D341Med (cell line): ENCODE measurements around the gene PDGFRB.

Source experiments
- DNase-seq: peaks from one replicate; pipeline ENCODE4 v3.0.0; 2012; ENCODE audit warnings: low spot score

PDGFRB gene

GRCh38 chr5:150082374-150082773 is 73.3 kb downstream of the PDGFRB start:
- DNase-seq, result peak; percentile 5

GRCh38 chr5:150081541-150082283 is 73.9 kb downstream of the PDGFRB start:
- peak; percentile 15 for DNase-seq

DNA sequence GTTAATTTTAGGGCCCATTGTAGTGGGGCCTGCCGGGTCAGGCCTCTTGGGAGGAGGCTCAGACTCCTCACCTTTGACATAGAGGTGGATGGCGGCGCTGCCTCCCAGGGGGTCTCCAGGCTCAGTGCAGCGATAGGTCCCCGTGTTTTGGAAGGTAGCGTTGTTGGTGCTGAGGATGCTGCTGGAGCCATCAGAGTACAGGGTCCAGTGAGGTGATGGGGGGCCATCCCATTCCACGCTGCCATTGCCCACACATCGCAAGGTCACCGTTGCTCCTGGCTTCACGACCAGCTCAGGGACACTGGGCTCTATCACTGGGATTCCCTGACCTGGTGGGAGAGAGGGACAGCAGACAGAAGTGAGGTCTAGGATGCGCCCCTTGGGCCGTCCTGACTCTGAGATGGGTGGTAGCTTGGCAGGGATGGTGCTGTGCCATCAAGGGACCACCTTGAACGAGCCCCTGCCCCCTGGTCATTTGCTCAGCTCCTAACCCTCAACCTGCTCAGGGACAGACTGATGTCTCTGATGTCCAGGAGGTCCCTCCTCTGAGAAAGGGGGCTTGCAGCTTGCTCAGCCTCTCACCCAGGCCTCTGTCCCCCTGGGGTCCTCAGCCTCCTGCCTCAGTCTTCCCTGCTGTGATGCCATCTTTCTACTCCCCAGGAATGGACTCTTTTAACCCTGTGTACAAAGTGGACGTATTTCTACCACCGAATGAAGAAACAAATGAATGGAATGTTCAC is 74.8 kb downstream of the PDGFRB start:
- peak; percentile 13 for DNase-seq

GRCh38 chr5:150079909-150080461 is 75.7 kb downstream of the PDGFRB start:
- DNase-seq, result peak; percentile 14

GRCh38 chr5:150078802-150079689 is 76.6 kb downstream of the PDGFRB start:
- DNase-seq, result peak; percentile 21

DNA sequence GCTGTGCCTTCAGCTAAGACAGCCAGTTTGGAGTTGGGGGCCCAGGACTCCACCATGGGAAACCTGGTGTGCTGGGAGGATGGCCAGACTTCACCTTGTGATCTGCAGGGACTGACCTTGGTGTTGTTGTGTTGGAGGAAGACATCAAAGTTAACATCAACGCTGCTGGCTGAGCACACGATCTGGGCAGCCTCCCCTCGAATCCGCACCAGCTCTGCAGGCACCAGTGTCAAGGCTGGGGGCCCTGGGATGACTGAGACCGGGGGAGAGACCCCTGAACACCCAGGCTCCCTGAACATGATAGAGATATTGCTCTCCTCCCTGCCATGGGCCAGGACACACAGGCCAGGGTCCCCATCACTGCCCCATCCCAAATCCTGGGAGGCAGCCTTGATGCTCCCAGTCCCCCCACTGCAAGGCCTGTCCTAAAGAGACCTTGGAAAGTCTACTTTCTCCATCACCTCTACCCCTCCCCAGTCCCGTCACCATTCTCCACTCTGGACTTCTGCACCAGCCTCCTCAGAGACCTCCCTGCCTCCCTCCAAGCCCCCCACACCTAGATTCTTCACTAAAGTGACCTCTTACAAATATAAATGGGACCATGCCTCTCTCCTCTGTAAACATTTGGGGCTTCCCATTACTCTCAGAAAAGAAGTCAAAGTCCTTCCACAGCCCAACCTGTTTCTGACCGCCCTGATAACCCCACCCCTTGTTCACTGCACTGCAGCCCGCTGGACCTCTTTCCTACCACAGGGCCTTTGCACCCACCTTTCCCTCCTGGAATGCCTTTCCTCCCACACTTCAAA is 77.4 kb downstream of the PDGFRB start:
- DNase-seq, result peak; percentile 9

DNA sequence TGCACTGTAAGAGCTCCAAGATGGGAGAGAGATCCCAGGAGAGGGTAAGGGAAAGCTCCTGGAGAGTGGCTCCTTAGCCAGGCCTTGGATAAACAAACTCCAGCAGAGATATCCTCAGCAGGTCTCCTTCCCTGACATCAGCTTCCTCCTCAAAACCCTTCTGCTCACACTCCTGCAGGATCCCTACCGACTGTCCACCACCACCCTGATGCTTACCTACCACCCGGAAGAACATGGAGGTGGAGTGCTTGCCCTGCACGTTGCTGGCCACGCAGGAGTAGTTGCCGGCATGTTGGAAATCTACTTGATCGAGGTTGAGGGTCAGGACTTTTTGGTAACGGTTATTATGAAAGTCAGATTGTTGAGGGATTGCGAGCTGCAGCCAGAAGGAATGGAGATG is 78.6 kb downstream of the PDGFRB start:
- peak; percentile 7 for DNase-seq

GRCh38 chr5:150075806-150076205 is 79.8 kb downstream of the PDGFRB start:
- peak; percentile 13 for DNase-seq

GRCh38 chr5:150075233-150075632 is 80.4 kb downstream of the PDGFRB start:
- peak; percentile 4 for DNase-seq

- no peak for DNase-seq
These were observed 82.0 kb downstream of the PDGFRB start for GRCh38 chr5:150073677-150074076.

GRCh38 chr5:150073086-150073625 is 82.5 kb downstream of the PDGFRB start:
- DNase-seq, result no peak

- no peak for DNase-seq
These were observed 84.8 kb downstream of the PDGFRB start for GRCh38 chr5:150070821-150071220.

DNA sequence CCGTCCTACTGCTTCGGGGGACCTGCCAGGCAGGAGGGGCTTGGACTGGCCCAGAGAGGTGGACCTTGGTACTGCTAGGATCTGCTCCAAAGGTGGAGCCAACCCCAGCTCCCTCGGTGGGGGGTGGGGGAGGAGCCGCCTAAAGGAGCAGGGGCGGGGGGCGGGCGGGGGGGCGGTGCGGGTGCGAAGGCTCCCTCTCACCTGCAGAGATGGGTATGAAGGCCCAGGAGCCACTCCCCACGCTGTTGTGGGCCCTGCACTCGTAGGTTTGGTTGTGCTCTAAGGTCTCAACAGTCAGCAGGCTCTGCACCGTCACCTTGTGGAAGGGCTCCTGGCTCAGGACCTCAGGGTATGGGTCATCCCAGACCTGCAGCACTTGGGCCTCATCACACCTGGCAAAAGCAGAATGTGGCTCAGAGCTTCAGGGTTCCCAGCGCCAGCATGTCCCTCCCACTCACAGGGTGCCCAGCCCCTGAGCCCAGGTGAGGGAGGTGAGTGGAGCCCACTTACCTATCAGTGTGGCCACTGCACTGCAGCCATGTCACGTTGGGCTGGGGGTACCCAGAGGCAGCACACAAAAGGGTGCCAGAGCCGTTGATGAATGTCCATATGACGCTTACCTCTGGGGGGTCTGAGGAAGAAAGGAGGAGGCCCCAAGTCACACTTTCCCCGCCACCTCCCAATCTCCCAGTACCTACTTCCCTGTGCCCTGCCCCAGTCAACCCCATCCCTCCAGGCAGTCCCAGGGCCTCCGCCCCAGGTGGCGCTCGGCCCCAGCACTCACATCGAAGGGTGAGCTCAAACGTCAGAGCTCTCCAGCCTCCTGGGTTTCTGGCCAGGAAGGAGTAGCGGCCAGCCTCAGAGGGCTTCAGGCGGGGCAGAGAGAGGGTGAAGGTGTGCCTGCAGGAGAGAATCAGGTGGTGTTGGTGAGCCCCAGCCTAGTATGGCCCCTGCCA is 85.7 kb downstream of the PDGFRB start:
- no peak for DNase-seq

DNA sequence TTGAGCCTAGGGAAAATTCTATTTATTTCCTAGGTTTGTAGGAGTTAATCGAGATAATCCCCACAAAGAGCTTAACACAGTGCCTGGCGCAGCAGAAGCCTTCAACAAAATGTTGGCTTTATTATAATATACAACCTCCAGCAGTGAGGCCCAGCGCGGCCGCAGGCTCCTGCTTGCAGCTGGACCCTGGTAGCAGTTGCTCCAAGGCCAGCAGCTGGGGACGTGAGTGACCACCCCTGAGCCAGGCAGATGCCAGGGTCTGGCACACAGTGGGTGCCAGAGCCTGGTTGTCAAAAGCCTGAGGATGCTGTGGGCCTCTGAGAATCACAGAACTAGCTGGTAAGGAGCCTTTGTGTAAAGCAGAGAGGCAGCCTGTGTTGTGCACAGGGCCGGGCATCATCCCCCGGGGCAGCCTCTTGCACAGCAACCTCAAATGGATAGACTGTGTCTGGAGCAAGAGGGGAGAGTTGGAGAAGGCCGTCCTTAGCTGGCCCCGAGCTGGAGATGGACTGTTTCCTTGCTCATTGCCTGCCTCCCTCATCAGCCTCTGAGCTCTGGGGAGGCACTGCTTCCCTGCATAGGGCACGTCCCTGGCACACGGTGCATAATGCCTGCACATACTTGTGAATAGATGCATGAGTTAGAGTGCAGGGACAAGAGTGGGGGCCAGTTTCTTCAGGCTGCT is 86.5 kb downstream of the PDGFRB start:
- no peak for DNase-seq

DNA sequence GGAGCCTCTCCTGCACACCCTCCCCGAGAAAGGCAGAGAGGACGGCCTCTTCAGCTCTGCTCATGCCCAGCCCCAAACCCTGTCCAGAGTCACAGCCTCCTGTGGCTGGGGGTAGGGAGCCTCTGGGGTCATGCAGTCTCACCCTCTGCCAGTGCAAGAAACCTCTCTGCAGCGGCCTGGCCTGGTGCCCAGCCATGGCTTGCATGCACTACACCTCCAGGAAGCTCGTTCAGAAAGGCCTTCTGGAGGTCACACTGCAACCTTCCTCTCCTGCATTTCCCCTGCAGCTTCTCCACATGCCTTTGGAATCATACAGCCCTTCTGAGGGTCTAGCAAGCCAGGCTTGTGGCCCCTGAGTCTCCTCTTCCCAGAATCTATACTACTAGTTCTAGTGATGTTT is 87.2 kb downstream of the PDGFRB start:
- DNase-seq, result no peak

GRCh38 chr5:150068071-150068470 is 87.6 kb downstream of the PDGFRB start:
- no peak for DNase-seq

DNA sequence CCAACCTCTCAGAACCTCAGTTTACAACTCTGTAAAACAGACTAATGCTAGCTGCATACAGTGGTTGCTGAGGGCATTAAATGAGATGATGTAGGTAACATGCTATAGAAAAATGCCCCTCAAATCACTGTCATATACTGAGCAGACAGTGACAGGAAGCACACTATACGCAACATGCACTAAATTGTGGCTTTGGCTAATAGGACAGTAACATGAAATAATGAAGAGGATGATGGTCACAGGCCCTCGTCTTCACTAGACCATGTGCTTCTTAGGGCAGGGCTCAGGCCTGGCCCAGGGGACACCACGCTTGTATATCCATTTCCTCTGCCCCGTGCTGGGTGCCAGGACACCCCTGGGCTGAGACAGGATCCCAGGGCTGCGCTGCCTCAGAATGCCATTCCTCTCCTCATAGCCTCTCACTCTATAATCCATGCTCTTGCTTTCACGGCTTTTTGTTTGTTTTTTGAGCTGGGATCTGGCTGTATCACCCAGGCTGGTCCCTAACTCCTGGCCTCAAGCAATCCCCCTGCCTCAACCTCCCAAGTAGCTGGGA is 88.2 kb downstream of the PDGFRB start:
- DNase-seq, result no peak

GRCh38 chr5:150066901-150067396 is 88.7 kb downstream of the PDGFRB start:
- DNase-seq, result no peak

- DNase-seq, result no peak
These were observed 89.2 kb downstream of the PDGFRB start for GRCh38 chr5:150066436-150066835.
